Omental fat pad (tissue), 4 donors: ENCODE data around the gene PACSIN2. TPM values are rescaled to one million over a fixed set of nuclear protein-coding genes. Genes with fewer than 3 reads are reported as not detected.

Source experiments
- ATAC-seq: fragments of 150-250 bp; one replicate; pipeline ENCODE4 v1.9.1; 2016; ENCODE audit warnings: mild to moderate bottlenecking, moderate library complexity; ENCODE audit not compliant: low FRiP score
- DNase-seq: peaks from one replicate; pipeline ENCODE4 v3.0.0-alpha.2; 2019; ENCODE audit warnings: low spot score
- CTCF ChIP-seq, 3 donors: fragments of 450-650 bp; IDR thresholded peaks; one replicate each; pipeline ENCODE4 v1.5.1; 2016 to 2017; ENCODE audit warnings: antibody characterized with exemption in 3 of 3, mild to moderate bottlenecking in 3 of 3, moderate library complexity in 2 of 3
- total RNA-seq, 4 donors: library from RNA; depleted of rRNA; stranded (reverse); fragments of >200 nt; gene quantifications; one replicate each; pipeline ENCODE4 v1.1.0, GENCODE V29; 2016

PACSIN2 gene
- total RNA-seq, 4 donors from 2014 or later = 39.0 to 111 (median 51.3) TPM

GRCh38 chr22:42887523-42888507 is 127.1 kb downstream of the PACSIN2 start:
- ATAC-seq = no peak
- no peak for DNase-seq
- no peak for TF ChIP-seq CTCF (IDR thresholded peaks at IDR 0.05)

DNA sequence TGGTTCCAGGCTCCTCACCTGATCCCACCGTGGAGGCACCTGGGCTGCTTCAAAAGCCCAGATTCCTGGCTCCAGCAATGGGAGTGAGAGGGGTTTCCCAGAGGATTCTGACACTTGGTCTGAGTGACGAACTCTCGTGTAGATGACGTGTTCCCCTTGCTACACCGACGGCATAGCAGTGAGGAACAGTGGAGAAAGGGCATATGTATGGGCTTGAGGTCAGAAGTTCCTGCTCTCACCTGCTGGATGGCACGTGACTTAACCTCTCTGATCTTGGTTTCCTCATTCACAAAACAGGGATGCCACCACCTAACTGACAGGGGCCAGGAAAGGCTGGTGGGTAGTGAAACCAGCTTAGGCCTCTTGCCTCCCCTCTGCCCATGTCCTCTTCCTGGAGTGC is 127.8 kb downstream of the PACSIN2 start:
- no peak for ATAC-seq
- no peak for TF ChIP-seq CTCF (IDR thresholded peaks at IDR 0.05)

DNA sequence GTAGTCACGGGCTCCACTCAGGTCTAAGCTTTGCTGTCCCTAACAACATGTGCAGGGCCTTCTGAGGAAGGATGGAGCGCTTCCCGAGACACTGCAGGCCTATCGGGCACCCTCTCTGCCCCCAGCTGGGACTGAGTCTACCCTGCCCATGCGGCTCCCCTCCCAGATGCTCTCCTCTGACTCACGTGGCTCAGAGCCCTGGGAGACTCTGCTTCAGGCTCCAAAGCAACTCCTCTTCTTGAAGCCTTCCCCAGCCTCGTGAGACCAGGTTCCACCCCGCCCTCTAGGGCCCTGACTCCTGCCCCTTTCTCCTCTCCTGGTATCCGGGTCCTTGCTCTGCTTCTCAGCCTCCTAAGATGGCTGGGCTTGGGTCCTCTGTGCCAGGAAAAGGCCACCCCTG is 129.5 kb downstream of the PACSIN2 start:
- ATAC-seq (no peak), DNase-seq (no peak)
- no peak for TF ChIP-seq CTCF (IDR thresholded peaks at IDR 0.05)

More for the DNA sequence above, 127.8 kb downstream of the PACSIN2 start:
- DNase-seq = no peak

DNA sequence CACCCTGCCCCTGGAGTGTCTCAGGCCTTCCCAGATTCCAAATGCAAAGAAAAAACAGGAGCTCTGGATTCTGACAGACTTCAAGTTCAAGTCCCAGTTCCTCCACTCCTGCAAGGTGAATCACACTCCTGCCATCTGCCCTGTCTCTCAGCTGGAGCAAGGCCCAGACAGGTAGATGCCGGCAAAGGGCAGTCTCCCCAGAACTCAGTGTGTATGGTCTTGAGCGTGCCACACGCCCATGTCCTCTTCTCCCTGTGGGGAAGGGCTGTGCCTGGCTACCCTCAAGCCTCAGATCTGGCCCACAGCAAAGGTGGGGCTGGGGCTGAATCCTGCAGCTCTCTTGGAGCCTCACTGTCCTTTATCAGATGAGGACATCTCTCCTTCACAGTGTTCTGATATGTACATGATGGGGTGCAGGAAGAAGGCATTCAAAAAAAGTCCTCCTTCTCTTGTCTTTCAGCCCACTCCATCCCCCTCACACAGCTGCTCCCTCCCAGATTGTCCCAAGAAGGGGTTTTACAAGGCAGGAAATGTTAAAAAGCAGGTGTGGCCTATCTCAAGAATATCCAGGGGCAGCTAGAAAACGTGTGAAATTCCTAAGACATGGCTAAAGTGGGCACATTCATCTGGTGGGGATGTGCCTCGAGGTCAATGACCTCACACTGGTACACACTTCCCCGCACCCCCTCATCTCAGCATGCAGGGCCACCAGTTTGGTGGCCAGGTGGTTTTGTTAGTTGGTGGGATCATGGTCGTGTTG is 130.2 kb downstream of the PACSIN2 start:
- TF ChIP-seq CTCF (IDR thresholded peaks at IDR 0.05) = no peak
- DNase-seq = no peak
- ATAC-seq = no peak

- no peak for TF ChIP-seq CTCF (IDR thresholded peaks at IDR 0.05)
- no peak for ATAC-seq
- no peak for DNase-seq
These were observed 131.0 kb downstream of the PACSIN2 start for GRCh38 chr22:42883970-42884369.

DNA sequence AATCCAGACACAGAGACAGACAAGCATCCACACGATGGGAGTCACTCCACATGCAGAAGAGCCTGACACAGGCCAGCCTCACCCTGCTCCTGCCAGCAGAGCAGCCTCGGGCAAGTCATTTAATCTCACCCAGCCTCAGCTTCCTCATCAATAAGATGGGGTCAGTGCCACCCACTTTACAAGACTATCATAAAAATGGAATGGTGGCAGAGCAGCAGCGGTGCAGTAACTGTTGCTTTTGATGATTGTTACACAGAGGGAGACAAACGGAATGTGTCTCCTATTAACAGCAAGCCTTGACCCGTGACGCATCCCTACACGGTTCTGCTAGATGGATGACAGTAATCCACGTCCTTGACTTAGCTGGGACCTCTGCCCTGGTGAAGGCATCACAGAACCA is 131.8 kb downstream of the PACSIN2 start:
- ATAC-seq = no peak
- no peak for TF ChIP-seq CTCF (IDR thresholded peaks at IDR 0.05)

More for the DNA sequence above, 131.8 kb downstream of the PACSIN2 start:
- DNase-seq = no peak
